Measurements from ENCODE around the gene FLNB.

GRCh38 chr3:58130591-58130990 lies 122.4 kb downstream of the FLNB start:
- TF ChIP-seq ZNF274 (IDR thresholded peaks at IDR 0.05; ENCODE audit: insufficient read depth, insufficient read length) (no peak), NRF1 (conservative IDR thresholded peaks at IDR 0.05; ENCODE audit: low read depth, low read length) (no peak)
- TF ChIP-seq, protein P1, sequence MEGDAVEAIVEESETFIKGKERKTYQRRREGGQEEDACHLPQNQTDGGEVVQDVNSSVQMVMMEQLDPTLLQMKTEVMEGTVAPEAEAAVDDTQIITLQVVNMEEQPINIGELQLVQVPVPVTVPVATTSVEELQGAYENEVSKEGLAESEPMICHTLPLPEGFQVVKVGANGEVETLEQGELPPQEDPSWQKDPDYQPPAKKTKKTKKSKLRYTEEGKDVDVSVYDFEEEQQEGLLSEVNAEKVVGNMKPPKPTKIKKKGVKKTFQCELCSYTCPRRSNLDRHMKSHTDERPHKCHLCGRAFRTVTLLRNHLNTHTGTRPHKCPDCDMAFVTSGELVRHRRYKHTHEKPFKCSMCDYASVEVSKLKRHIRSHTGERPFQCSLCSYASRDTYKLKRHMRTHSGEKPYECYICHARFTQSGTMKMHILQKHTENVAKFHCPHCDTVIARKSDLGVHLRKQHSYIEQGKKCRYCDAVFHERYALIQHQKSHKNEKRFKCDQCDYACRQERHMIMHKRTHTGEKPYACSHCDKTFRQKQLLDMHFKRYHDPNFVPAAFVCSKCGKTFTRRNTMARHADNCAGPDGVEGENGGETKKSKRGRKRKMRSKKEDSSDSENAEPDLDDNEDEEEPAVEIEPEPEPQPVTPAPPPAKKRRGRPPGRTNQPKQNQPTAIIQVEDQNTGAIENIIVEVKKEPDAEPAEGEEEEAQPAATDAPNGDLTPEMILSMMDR (IDR thresholded peaks at IDR 0.05 in 2 of 3, conservative IDR thresholded peaks at IDR 0.05 in 1 of 3; ENCODE audit: control insufficient read depth in 2 of 3, extremely low read depth in 1 of 3, insufficient read depth in 1 of 3, low read depth in 3 of 3, low read length in 3 of 3), result no peak

Data from GM12878 (cell line).